Pancreas (tissue), 10 donors: ENCODE results near the gene KCNH4. TPM values are rescaled to one million over a fixed set of nuclear protein-coding genes. Genes with fewer than 3 reads are reported as not detected.
A peak's percentile ranks its signal among the peaks of the same experiment; 100 is the strongest.

Source experiments
- ATAC-seq, 4 donors: fragments of 200-7000 bp; cut with Tn5 transposase; one replicate each; pipeline versions ENCODE4 v1.8.0 to v1.9.1; 2020; ENCODE audit warnings: mild to moderate bottlenecking in 4 of 4, moderate library complexity in 4 of 4
- DNase-seq, 6 donors: peaks; one replicate each; pipeline ENCODE4 v3.0.0-alpha.2; 2020
- FAIRE-seq: peaks from 2 replicates; lab custom pipeline; 2012; peaks lifted over from hg19 to GRCh38; lab: Jason Lieb, UNC
- H3K27ac ChIP-seq, 4 donors: fragments of 200-600 bp; sonication (generic); 1 replicate in 3 of 4; 2 replicates in 1 of 4; pipeline versions ENCODE4 v1.5.0 to v1.8.0; 2020
- H3K27me3 ChIP-seq, 4 donors: fragments of 200-600 bp; one replicate each; pipeline ENCODE4 v1.8.0; 2021
- H3K36me3 ChIP-seq, 3 donors: fragments of 200-600 bp; sonication (generic) in 1 of 3; one replicate each; pipeline versions ENCODE4 v1.5.0 to v1.8.0; 2020 to 2021
- H3K4me1 ChIP-seq, 3 donors: fragments of 200-600 bp; one replicate each; pipeline ENCODE4 v1.8.0; 2021
- H3K4me3 ChIP-seq, 4 donors: fragments of 200-600 bp; sonication (generic) in 2 of 4; one replicate each; pipeline versions ENCODE4 v1.5.0 to v1.8.0; 2020 to 2021
- H3K9me3 ChIP-seq, 4 donors: fragments of 200-600 bp; one replicate each; pipeline ENCODE4 v1.8.0; 2021
- CTCF ChIP-seq, 4 donors: fragments of 200-600 bp; sonication (generic) in 3 of 4; IDR thresholded peaks; one replicate each; pipeline versions ENCODE4 v1.5.0 to v1.8.0; 2021; ENCODE audit warnings: antibody characterized with exemption in 4 of 4
- WGBS, 2 donors: extraction: QIAGEN DNeasy Blood & Tissue Kit; methylation state at CpG; one replicate each; pipeline ENCODE4 v1.1.7; 2013; 5-methylcytosine and 5-hydroxymethylcytosine counted together
- intact Hi-C, 3 donors: fragments of 100-400 bp; cut with DNase I; formaldehyde crosslinking; loops; one replicate each; pipeline versions ENCODE4 v1.11.1 to v1.14.2; 2022
- polyA plus RNA-seq, 2 donors: library from polyadenylated mRNA; stranded (reverse); fragments of 200-250 nt; gene quantifications; one replicate each; pipeline ENCODE4 v1.2.3, GENCODE V29; 2013
- total RNA-seq, 6 donors: library from RNA; stranded (reverse); fragmentation: NEBNext Ultra II Directional in 4 of 6; extraction: Animal tissue kit (Norgen Biotek cat#: 25700) in 4 of 6; gene quantifications; one replicate each; pipeline versions ENCODE4 v1.2.1 to v1.2.4, GENCODE V29; 2021 to 2023
- donor health status: healthy with polysubstance abuse.
- donor health status: DM: no; HTN: no; CAD: no; lungs with moderate emphysema.
- donor health status: DM: no; HTN: no; CAD: no.
- donor health status: control.
- donor health status: control.
- donor health status: Bipolar disorder and iron deficiency.
- donor health status: DM: yes; HTN: yes; CAD: no.
- donor health status: DM: no; HTN: no; CAD: no.
- donor health status: DM: no; HTN: no; CAD: no.
- donor health status: DM: yes; HTN: yes; CAD: no.

The KCNH4 gene
- total and polyA plus RNA-seq, 8 donors: 0.03 to 0.14 (median 0.08) TPM; not detected in 1

- Histone ChIP-seq H3K9me3 (no peaks in the 10 kb centered on the region), H3K27ac (peak overlapping the region; percentile 78 to 97 (median 92)), H3K4me3 (peak overlapping the region in 2 of 4 donors; percentile 31 to 36), H3K27me3 (no peaks in the 10 kb centered on the region), H3K36me3 (no peaks in the 10 kb centered on the region), H3K4me1 (peaks cover 45 to 71% (median 51%) of the 10 kb centered on the region in 3 donors)
- ATAC-seq: no peak
- FAIRE-seq: no peak
- 50 to 52% methylated on average over 6 of the region's 6 CpGs for WGBS, 2 donors
- no peak for DNase-seq
- intact Hi-C loops: no loop called here
- no peak for TF ChIP-seq CTCF (IDR thresholded peaks at IDR 0.05)
These were observed 45.8 kb downstream of the KCNH4 start for GRCh38 chr17:42135151-42135550.

- FAIRE-seq (no peak), ATAC-seq (peak; percentile 51 to 63 (median 58)), DNase-seq (peak in 3 of 6 donors; percentile 45 to 63 (median 59))
- intact Hi-C loops: no loop called here
- H3K4me1 ChIP-seq: peaks cover 38 to 69% (median 44%) of the 10 kb centered on the region in 3 donors
- H3K4me3 ChIP-seq: no peak overlapping the region
- peak overlapping the region; percentile 33 to 97 (median 85) for H3K27ac ChIP-seq
- H3K27me3 ChIP-seq: no peaks in the 10 kb centered on the region
- TF ChIP-seq CTCF (IDR thresholded peaks at IDR 0.05): no peak
- 8 to 12% methylated on average over 4 of the region's 4 CpGs for WGBS, 2 donors
- no peaks in the 10 kb centered on the region for H3K9me3 ChIP-seq
- H3K36me3 ChIP-seq: peaks cover 0 to 11% (median 6%) of the 10 kb centered on the region in 3 donors
These were observed 47.4 kb downstream of the KCNH4 start for GRCh38 chr17:42133461-42134041.

GRCh38 chr17:42132941-42133340 lies 48.0 kb downstream of the KCNH4 start:
- ATAC-seq (peak; percentile 64 to 82 (median 71)), DNase-seq (peak in 4 of 6 donors; percentile 66 to 82 (median 72)), FAIRE-seq (no peak)
- 7 to 22% methylated on average over 3 of the region's 3 CpGs for WGBS, 2 donors
- Histone ChIP-seq H3K36me3 (peaks cover 0 to 17% (median 9%) of the 10 kb centered on the region in 3 donors), H3K27ac (peak overlapping the region; percentile 33 to 97 (median 85)), H3K9me3 (no peaks in the 10 kb centered on the region), H3K27me3 (no peaks in the 10 kb centered on the region), H3K4me1 (peaks cover 32 to 63% (median 38%) of the 10 kb centered on the region in 3 donors), H3K4me3 (no peak overlapping the region)
- intact Hi-C loops: no loop called here
- no peak for TF ChIP-seq CTCF (IDR thresholded peaks at IDR 0.05)

- Histone ChIP-seq H3K4me3 (no peak overlapping the region), H3K27me3 (no peaks in the 10 kb centered on the region), H3K27ac (peak overlapping the region in 2 of 4 donors; percentile 92 to 97), H3K4me1 (peaks cover 30 to 55% (median 32%) of the 10 kb centered on the region in 3 donors), H3K36me3 (peaks cover 0 to 24% (median 11%) of the 10 kb centered on the region in 3 donors), H3K9me3 (no peaks in the 10 kb centered on the region)
- intact Hi-C loops: no loop called here
- no peak for TF ChIP-seq CTCF (IDR thresholded peaks at IDR 0.05)
- WGBS, 2 donors: 63 to 70% methylated on average over 4 of the region's 4 CpGs
- no peak for ATAC-seq
- no peak for DNase-seq
- FAIRE-seq: no peak
These were observed 48.9 kb downstream of the KCNH4 start for GRCh38 chr17:42131981-42132432.

GRCh38 chr17:42131232-42131631 lies 49.7 kb downstream of the KCNH4 start:
- DNase-seq (no peak), ATAC-seq (no peak), FAIRE-seq (no peak)
- no peaks in the 10 kb centered on the region for H3K9me3 ChIP-seq
- H3K36me3 ChIP-seq: peaks cover 0 to 29% (median 11%) of the 10 kb centered on the region in 3 donors
- no peak for TF ChIP-seq CTCF (IDR thresholded peaks at IDR 0.05)
- H3K4me1 ChIP-seq: peaks cover 25 to 49% (median 29%) of the 10 kb centered on the region in 3 donors
- no peak overlapping the region for H3K4me3 ChIP-seq
- no peaks in the 10 kb centered on the region for H3K27me3 ChIP-seq
- peak overlapping the region in 1 of 4 donors; percentile 33 for H3K27ac ChIP-seq
- 91 to 94% methylated on average over 4 of the region's 4 CpGs for WGBS, 2 donors
- intact Hi-C loops: no loop called here
